ENCODE data around the gene PAK1IP1.

PAK1IP1 gene

DNA sequence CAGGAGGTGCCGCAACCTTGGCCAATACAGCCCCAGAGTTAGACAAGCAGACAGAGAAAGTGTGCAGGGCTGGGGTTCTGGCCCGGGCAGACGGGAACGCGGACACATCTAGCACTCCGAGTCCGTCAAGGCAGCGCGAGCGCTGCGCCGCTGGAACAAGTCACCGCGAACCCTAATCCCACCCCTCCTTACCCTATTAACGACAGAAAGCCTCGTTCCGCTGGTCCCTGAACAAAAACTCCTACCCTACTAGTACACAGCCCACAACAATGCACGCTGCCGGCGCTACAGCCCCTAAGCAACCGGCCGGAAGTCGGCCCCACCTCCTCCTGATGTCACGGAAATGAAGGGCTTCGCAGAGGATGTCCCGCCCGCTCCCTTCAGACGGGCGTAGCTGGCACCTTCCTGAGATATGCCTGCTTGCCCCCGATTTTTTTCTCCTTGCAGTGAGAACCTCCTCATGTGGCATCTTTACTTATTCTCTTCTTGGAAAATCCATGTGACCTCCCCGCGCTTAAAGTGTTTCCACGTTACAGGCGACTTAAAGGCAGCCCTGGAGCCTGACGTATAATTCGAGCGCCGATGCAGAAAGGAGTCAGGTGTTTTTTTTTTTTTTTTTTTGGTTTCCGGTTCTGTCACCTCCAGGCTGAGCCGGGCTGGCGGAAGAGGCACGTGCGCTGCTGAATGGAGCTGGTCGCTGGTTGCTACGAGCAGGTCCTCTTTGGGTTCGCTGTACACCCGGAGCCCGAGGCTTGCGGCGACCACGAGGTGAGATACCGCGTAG lies at the start of gene PAK1IP1, which contains the start of gene C6orf52 (continued):
- TF ChIP-seq, protein P1, sequence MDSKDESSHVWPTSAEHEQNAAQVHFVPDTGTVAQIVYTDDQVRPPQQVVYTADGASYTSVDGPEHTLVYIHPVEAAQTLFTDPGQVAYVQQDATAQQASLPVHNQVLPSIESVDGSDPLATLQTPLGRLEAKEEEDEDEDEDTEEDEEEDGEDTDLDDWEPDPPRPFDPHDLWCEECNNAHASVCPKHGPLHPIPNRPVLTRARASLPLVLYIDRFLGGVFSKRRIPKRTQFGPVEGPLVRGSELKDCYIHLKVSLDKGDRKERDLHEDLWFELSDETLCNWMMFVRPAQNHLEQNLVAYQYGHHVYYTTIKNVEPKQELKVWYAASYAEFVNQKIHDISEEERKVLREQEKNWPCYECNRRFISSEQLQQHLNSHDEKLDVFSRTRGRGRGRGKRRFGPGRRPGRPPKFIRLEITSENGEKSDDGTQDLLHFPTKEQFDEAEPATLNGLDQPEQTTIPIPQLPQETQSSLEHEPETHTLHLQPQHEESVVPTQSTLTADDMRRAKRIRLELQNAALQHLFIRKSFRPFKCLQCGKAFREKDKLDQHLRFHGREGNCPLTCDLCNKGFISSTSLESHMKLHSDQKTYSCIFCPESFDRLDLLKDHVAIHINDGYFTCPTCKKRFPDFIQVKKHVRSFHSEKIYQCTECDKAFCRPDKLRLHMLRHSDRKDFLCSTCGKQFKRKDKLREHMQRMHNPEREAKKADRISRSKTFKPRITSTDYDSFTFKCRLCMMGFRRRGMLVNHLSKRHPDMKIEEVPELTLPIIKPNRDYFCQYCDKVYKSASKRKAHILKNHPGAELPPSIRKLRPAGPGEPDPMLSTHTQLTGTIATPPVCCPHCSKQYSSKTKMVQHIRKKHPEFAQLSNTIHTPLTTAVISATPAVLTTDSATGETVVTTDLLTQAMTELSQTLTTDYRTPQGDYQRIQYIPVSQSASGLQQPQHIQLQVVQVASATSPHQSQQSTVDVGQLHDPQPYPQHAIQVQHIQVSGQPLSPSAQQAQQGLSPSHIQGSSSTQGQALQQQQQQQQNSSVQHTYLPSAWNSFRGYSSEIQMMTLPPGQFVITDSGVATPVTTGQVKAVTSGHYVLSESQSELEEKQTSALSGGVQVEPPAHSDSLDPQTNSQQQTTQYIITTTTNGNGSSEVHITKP (tag by site-specific recombination; IDR thresholded peaks at IDR 0.05), result peak; percentile 34; the same call in 1 of the 2 replicates
- TF ChIP-seq ZNF2 (tag by site-specific recombination; IDR thresholded peaks at IDR 0.05) (peak; percentile 82; the same call in 1 of the 2 replicates), ZNF560 (tag by site-specific recombination; IDR thresholded peaks at IDR 0.05; ENCODE audit: borderline replicate concordance) (no peak), ZSCAN23 (tag by site-specific recombination; IDR thresholded peaks at IDR 0.05) (no peak), ZNF324 (tag by site-specific recombination; IDR thresholded peaks at IDR 0.05) (peak; percentile 97), ZNF837 (tag by site-specific recombination; IDR thresholded peaks at IDR 0.05) (no peak), ZBTB7A (tag by site-specific recombination; IDR thresholded peaks at IDR 0.05; ENCODE audit: low read depth) (no peak), ZNF16 (tag by site-specific recombination; IDR thresholded peaks at IDR 0.05; ENCODE audit: low read depth) (no peak), MYNN (tag by site-specific recombination; IDR thresholded peaks at IDR 0.05; ENCODE audit: borderline replicate concordance) (no peak), ZNF157 (tag by site-specific recombination; IDR thresholded peaks at IDR 0.05) (no peak), GFI1B (tag by site-specific recombination; IDR thresholded peaks at IDR 0.05) (no peak), ZNF239 (tag by site-specific recombination; IDR thresholded peaks at IDR 0.05) (no peak), ZNF248 (tag by site-specific recombination; IDR thresholded peaks at IDR 0.05) (no peak), ZNF174 (tag by site-specific recombination; IDR thresholded peaks at IDR 0.05) (no peak), ZNF114 (tag by site-specific recombination; IDR thresholded peaks at IDR 0.05) (no peak), ZNF558 (tag by site-specific recombination; IDR thresholded peaks at IDR 0.05) (peak; percentile 87), ZNF37A (tag by site-specific recombination; IDR thresholded peaks at IDR 0.05) (no peak), KLF16 (tag by site-specific recombination; IDR thresholded peaks at IDR 0.05) (no peak), ZNF302 (tag by site-specific recombination; IDR thresholded peaks at IDR 0.05; ENCODE audit: low read depth) (no peak)
- TF ChIP-seq, protein P2, sequence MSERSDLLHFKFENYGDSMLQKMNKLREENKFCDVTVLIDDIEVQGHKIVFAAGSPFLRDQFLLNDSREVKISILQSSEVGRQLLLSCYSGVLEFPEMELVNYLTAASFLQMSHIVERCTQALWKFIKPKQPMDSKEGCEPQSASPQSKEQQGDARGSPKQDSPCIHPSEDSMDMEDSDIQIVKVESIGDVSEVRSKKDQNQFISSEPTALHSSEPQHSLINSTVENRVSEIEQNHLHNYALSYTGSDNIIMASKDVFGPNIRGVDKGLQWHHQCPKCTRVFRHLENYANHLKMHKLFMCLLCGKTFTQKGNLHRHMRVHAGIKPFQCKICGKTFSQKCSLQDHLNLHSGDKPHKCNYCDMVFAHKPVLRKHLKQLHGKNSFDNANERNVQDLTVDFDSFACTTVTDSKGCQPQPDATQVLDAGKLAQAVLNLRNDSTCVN (tag by site-specific recombination; optimal IDR thresholded peaks at IDR 0.05), result peak; percentile 74
- TF ChIP-seq, protein P3, sequence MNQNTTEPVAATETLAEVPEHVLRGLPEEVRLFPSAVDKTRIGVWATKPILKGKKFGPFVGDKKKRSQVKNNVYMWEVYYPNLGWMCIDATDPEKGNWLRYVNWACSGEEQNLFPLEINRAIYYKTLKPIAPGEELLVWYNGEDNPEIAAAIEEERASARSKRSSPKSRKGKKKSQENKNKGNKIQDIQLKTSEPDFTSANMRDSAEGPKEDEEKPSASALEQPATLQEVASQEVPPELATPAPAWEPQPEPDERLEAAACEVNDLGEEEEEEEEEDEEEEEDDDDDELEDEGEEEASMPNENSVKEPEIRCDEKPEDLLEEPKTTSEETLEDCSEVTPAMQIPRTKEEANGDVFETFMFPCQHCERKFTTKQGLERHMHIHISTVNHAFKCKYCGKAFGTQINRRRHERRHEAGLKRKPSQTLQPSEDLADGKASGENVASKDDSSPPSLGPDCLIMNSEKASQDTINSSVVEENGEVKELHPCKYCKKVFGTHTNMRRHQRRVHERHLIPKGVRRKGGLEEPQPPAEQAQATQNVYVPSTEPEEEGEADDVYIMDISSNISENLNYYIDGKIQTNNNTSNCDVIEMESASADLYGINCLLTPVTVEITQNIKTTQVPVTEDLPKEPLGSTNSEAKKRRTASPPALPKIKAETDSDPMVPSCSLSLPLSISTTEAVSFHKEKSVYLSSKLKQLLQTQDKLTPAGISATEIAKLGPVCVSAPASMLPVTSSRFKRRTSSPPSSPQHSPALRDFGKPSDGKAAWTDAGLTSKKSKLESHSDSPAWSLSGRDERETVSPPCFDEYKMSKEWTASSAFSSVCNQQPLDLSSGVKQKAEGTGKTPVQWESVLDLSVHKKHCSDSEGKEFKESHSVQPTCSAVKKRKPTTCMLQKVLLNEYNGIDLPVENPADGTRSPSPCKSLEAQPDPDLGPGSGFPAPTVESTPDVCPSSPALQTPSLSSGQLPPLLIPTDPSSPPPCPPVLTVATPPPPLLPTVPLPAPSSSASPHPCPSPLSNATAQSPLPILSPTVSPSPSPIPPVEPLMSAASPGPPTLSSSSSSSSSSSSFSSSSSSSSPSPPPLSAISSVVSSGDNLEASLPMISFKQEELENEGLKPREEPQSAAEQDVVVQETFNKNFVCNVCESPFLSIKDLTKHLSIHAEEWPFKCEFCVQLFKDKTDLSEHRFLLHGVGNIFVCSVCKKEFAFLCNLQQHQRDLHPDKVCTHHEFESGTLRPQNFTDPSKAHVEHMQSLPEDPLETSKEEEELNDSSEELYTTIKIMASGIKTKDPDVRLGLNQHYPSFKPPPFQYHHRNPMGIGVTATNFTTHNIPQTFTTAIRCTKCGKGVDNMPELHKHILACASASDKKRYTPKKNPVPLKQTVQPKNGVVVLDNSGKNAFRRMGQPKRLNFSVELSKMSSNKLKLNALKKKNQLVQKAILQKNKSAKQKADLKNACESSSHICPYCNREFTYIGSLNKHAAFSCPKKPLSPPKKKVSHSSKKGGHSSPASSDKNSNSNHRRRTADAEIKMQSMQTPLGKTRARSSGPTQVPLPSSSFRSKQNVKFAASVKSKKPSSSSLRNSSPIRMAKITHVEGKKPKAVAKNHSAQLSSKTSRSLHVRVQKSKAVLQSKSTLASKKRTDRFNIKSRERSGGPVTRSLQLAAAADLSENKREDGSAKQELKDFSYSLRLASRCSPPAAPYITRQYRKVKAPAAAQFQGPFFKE (tag by site-specific recombination; IDR thresholded peaks at IDR 0.05; ENCODE audit: borderline replicate concordance), result no peak
- TF ChIP-seq, protein P4, sequence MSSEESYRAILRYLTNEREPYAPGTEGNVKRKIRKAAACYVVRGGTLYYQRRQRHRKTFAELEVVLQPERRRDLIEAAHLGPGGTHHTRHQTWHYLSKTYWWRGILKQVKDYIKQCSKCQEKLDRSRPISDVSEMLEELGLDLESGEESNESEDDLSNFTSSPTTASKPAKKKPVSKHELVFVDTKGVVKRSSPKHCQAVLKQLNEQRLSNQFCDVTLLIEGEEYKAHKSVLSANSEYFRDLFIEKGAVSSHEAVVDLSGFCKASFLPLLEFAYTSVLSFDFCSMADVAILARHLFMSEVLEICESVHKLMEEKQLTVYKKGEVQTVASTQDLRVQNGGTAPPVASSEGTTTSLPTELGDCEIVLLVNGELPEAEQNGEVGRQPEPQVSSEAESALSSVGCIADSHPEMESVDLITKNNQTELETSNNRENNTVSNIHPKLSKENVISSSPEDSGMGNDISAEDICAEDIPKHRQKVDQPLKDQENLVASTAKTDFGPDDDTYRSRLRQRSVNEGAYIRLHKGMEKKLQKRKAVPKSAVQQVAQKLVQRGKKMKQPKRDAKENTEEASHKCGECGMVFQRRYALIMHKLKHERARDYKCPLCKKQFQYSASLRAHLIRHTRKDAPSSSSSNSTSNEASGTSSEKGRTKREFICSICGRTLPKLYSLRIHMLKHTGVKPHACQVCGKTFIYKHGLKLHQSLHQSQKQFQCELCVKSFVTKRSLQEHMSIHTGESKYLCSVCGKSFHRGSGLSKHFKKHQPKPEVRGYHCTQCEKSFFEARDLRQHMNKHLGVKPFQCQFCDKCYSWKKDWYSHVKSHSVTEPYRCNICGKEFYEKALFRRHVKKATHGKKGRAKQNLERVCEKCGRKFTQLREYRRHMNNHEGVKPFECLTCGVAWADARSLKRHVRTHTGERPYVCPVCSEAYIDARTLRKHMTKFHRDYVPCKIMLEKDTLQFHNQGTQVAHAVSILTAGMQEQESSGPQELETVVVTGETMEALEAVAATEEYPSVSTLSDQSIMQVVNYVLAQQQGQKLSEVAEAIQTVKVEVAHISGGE (tag by site-specific recombination; conservative IDR thresholded peaks at IDR 0.05; ENCODE audit: low read depth), result peak; percentile 95
- TF ChIP-seq, protein P5, sequence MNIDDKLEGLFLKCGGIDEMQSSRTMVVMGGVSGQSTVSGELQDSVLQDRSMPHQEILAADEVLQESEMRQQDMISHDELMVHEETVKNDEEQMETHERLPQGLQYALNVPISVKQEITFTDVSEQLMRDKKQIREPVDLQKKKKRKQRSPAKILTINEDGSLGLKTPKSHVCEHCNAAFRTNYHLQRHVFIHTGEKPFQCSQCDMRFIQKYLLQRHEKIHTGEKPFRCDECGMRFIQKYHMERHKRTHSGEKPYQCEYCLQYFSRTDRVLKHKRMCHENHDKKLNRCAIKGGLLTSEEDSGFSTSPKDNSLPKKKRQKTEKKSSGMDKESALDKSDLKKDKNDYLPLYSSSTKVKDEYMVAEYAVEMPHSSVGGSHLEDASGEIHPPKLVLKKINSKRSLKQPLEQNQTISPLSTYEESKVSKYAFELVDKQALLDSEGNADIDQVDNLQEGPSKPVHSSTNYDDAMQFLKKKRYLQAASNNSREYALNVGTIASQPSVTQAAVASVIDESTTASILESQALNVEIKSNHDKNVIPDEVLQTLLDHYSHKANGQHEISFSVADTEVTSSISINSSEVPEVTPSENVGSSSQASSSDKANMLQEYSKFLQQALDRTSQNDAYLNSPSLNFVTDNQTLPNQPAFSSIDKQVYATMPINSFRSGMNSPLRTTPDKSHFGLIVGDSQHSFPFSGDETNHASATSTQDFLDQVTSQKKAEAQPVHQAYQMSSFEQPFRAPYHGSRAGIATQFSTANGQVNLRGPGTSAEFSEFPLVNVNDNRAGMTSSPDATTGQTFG (tag by site-specific recombination; IDR thresholded peaks at IDR 0.05; ENCODE audit: borderline replicate concordance), result no peak

Measured in HEK293 (cell line).